GM10248 (cell line): ENCODE measurements around the gene LITAF.
"Not testable (repeated sequence)": the region's sequence is repeated elsewhere in the genome, so short reads cannot be mapped to it uniquely, and the experiment has no call there.

Experiments
- CTCF ChIA-PET: fragments of 300-600 bp; sonication (Branson Sonifier 250); formaldehyde crosslinking; extraction: SDS; loops from one replicate; lab custom pipeline; 2021; ENCODE audit warnings: antibody characterized with exemption; lab: Yijun Ruan, JAX
- POLR2A ChIA-PET: fragments of 350-650 bp; sonication (Branson Sonifier 250); formaldehyde crosslinking; extraction: SDS; loops from one replicate; lab custom pipeline; 2020; ENCODE audit warnings: antibody characterized with exemption; lab: Yijun Ruan, JAX
- DNase-seq: peaks from one replicate; pipeline ENCODE4 v3.0.0; 2012; ENCODE audit errors: extremely low spot score
- TF ChIP-seq, protein P1 (sequence below): IDR thresholded peaks from 2 replicates; pipeline ENCODE4 v1.5.1; 2012; ENCODE audit warnings: mild to moderate bottlenecking, low read depth; ENCODE audit errors: extremely low read depth, missing control alignments, control extremely low read depth

The LITAF gene

DNA sequence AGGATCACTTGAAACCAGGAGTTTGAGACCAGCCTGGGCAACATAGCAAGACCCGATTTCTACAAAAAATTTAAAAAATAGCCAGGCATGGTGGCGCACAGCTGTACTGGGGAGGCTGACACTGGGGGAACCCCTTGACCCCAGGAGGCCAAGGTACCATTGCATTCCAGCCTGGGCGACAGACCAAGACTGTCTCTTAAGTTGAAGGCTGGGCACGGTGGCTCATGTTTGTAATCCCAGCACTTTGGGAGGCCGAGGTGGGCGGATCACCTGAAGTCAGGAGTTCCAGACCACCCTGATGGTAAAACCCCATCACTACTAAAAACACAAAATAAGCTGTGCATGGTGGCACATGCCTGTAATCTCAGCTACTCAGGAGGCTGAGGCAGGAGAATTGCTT, 74.9 kb downstream of the LITAF start:
- ChIA-PET CTCF (interaction anchor here (2.2 kb wide), 1 partner anchor 20 kb away, joined by 9 read pairs; no protein-coding TSS in a partner anchor), POLR2A (no interaction called here)
- DNase-seq = no peak
- TF ChIP-seq, protein P1, sequence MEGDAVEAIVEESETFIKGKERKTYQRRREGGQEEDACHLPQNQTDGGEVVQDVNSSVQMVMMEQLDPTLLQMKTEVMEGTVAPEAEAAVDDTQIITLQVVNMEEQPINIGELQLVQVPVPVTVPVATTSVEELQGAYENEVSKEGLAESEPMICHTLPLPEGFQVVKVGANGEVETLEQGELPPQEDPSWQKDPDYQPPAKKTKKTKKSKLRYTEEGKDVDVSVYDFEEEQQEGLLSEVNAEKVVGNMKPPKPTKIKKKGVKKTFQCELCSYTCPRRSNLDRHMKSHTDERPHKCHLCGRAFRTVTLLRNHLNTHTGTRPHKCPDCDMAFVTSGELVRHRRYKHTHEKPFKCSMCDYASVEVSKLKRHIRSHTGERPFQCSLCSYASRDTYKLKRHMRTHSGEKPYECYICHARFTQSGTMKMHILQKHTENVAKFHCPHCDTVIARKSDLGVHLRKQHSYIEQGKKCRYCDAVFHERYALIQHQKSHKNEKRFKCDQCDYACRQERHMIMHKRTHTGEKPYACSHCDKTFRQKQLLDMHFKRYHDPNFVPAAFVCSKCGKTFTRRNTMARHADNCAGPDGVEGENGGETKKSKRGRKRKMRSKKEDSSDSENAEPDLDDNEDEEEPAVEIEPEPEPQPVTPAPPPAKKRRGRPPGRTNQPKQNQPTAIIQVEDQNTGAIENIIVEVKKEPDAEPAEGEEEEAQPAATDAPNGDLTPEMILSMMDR = no peak

DNA sequence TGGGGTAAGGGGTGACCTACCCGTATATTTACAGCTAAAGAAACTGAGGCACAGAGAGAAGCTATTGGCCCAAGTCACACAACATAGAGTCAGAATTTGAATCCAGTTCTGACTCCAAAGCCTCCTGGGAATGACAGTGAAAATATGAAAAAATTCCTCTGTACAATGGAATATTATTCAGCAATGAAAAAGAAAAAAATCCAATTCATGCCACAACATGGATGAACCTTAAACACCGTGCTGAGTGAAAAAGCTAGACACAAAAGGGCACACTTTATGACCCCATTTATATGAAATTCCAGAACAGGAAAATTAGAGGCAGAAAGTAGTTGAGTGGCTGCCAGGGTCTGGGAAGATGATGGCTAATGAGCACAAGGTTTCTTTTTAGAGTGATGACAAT, 75.4 kb downstream of the LITAF start:
- TF ChIP-seq, protein P1 = no peak
- ChIA-PET POLR2A (no interaction called here), CTCF (interaction anchor here (2.2 kb wide), 1 partner anchor 21 kb away, joined by 9 read pairs; no protein-coding TSS in a partner anchor)
- no peak for DNase-seq

DNA sequence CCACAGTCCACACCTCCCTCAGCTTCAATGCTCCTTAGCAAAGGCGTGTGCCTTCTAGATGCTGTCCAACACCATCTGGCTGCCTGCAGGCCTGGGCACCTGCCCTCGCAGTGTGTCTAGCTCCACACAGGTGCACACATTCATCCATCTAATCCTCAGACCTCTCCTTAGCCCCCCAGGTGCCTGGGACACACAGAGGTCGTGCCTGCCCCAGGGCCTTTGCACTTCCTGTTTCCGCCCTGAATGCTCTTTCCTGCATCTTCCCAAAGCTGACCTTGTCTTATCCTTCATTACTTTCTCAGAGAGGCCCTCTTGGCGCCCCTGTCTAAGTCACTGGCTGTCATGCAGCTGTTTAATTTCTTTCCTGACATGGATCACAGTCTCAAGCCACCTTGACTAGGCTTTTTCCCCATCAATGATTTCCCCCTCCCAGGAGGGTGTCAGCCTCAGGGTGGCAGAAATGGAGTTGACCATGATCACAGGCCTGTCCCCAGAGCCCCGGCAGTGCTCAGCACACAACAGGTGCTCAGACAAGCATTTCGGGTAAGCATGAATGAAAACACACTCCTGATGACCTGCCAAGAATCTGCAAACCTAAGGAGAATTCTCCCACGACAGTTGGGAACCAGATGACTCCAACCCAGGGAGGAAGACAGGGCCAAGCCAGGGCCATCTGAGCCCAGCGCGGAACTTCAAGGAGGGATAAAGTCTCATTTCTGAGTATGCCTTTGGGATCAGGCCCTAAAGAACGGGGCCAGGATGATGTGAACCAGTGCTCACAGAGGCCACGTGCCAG, 76.3 kb downstream of the LITAF start:
- ChIA-PET POLR2A (no interaction called here), CTCF (interaction anchor here (2.2 kb wide), 1 partner anchor 22 kb away, joined by 9 read pairs; no protein-coding TSS in a partner anchor)
- DNase-seq = no peak
- TF ChIP-seq, protein P1 = no peak

DNA sequence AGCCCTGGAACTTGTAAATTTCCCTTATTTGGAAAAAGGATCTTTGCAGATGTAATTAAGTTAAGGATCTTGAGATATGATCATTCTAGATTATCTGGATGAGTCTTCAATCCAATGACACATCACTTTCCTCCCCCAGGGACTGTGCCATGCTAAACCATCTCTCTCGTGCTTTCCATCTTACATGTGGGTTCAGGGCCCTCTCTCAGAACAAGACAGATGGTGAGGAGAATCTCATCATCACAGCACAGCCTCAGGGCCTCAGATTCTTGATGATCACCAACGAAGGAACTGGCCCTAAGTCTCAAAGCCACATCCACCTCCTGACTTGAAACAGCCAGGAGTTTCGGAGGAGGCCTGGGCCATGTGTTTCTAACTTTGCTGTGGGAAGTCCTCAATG, 78.7 kb downstream of the LITAF start:
- ChIA-PET CTCF (no interaction called here), POLR2A (no interaction called here)
- TF ChIP-seq, protein P1 = no peak
- no peak for DNase-seq

DNA sequence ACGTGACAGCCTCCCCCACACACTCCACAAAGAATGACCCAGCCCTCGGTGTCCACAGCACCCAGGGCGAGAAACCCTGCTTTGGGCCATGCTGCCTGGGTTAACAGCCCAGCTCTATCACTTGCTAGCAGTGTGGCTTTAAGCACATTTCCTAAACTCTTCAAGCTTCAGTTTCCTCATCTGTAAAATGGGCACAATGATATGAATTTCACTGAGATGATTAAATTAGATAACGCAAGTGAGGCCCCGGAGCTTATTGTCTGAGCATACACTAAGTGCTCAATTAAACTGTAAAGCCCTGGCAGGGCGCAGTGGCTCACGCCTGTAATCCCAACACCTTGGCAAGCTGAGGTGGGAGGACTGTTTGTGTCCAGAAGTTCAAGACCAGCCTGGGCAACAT, 79.4 kb downstream of the LITAF start:
- ChIA-PET CTCF (interaction anchor here (0.9 to 1.0 kb wide), 2 partner anchors 9 to 553 kb away, joined by 3 read pairs; no protein-coding TSS in a partner anchor), POLR2A (no interaction called here)
- no peak for DNase-seq
- TF ChIP-seq, protein P1 = no peak

DNA sequence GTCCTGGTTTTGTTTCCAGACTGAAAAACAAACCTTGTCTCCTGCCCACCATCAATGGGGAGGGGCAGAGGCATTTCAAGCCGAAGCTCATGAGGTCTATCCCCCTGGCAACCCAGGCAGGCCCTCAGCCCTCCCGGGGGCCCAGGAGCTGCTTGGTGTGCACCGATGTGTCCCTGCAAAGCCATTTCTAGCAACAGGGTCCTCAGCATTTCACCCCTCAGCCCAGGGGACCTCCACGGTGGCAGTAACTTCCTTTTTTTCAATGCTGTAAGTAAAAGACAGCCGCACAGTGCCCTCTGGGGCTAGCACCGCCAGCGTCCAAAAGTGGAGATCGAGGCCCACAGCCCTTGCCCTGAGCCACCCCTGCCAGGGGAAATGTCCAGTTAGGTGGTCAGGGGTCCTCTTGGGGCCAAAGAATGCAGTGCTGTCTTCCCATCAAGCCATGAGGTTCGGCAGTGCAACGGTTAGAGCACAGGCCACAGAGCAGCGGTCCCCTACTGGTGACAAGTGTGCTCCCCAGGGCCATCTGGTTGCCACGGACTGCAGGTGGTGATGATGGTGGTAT, 79.9 kb downstream of the LITAF start:
- ChIA-PET POLR2A (no interaction called here), CTCF (interaction anchor here (0.9 to 1.3 kb wide), 3 partner anchors 10 to 553 kb away, joined by 3 read pairs; no protein-coding TSS in a partner anchor)
- no peak for DNase-seq
- TF ChIP-seq, protein P1 = no peak

DNA sequence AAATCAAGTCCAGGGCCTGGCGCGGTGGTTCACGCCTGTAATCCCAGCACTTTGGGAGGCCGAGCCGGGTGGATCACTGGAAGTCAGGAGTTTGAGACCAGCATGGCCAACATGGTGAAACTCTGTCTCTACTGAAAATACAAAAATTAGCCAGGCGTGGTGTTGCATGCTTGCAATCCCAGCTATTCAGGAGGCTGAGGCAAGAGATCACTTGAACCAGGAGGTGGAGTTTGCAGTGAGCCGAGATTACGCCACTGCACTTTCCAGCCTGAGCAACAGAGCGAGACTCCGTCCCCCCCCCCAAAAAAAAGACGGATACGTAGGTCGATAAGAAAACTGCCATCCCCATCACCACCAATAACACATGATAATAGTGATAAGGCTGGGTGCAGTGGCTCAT, 82.5 kb downstream of the LITAF start:
- POLR2A ChIA-PET = interaction anchor here (0.7 kb wide), 1 partner anchor 13 kb away, joined by 3 read pairs; no protein-coding TSS in a partner anchor
- CTCF ChIA-PET = interaction anchor here (1.0 kb wide), 1 partner anchor 9 kb away, joined by 3 read pairs; no protein-coding TSS in a partner anchor
- DNase-seq = not testable (repeated sequence)
